GM20000 (cell line): ENCODE measurements around the gene CLMN.
"Not testable (repeated sequence)": the region's sequence is repeated elsewhere in the genome, so short reads cannot be mapped to it uniquely, and the experiment has no call there.

ENCODE experiments used
- DNase-seq: peaks from one replicate; pipeline ENCODE4 v3.0.0; 2012; ENCODE audit warnings: low spot score
- CTCF ChIP-seq: IDR thresholded peaks from 2 replicates; pipeline ENCODE4 v1.5.1; 2012; ENCODE audit warnings: mild to moderate bottlenecking, control low read depth; ENCODE audit errors: extremely low read depth, missing control alignments

CLMN gene

GRCh38 chr14:95185033-95185766 is 134.5 kb downstream of the CLMN start:
- no peak for DNase-seq
- TF ChIP-seq CTCF = no peak

GRCh38 chr14:95184413-95184790 is 135.3 kb downstream of the CLMN start:
- no peak for DNase-seq
- no peak for TF ChIP-seq CTCF

GRCh38 chr14:95183532-95184412 is 135.9 kb downstream of the CLMN start:
- peak; percentile 40 for DNase-seq
- TF ChIP-seq CTCF = no peak

- no peak for TF ChIP-seq CTCF
- DNase-seq = no peak
Measured at GRCh38 chr14:95183082-95183481, 136.6 kb downstream of the CLMN start.

GRCh38 chr14:95182379-95182778 is 137.3 kb downstream of the CLMN start:
- TF ChIP-seq CTCF = no peak
- no peak for DNase-seq

GRCh38 chr14:95180966-95181741 is 138.6 kb downstream of the CLMN start:
- TF ChIP-seq CTCF = no peak

GRCh38 chr14:95175670-95176069 is 144.0 kb downstream of the CLMN start:
- not testable (repeated sequence) for DNase-seq

More at GRCh38 chr14:95180966-95181741, 138.6 kb downstream of the CLMN start:
- DNase-seq = no peak
